GM13977 (cell line): ENCODE measurements around the gene HMOX2.

ENCODE experiments used
- DNase-seq: peaks from one replicate; pipeline ENCODE4 v3.0.0; 2012; ENCODE audit warnings: low spot score
- in situ Hi-C: fragments of 300-500 bp; cut with MboI; formaldehyde crosslinking; loops from one replicate; pipeline ENCODE4 v1.12.0; 2022; ENCODE audit warnings: low sequenced_read_pairs, low pct_unique_long_range_greater_than_20kb, mixed read lengths, inconsistent platforms; ENCODE audit not compliant: unreplicated experiment
- TF ChIP-seq, protein P1 (sequence below): IDR thresholded peaks from 2 replicates; pipeline ENCODE4 v1.5.1; 2012; ENCODE audit warnings: mild to moderate bottlenecking, control low read depth; ENCODE audit not compliant: insufficient read depth; ENCODE audit errors: extremely low read depth, missing control alignments

Gene HMOX2

DNA sequence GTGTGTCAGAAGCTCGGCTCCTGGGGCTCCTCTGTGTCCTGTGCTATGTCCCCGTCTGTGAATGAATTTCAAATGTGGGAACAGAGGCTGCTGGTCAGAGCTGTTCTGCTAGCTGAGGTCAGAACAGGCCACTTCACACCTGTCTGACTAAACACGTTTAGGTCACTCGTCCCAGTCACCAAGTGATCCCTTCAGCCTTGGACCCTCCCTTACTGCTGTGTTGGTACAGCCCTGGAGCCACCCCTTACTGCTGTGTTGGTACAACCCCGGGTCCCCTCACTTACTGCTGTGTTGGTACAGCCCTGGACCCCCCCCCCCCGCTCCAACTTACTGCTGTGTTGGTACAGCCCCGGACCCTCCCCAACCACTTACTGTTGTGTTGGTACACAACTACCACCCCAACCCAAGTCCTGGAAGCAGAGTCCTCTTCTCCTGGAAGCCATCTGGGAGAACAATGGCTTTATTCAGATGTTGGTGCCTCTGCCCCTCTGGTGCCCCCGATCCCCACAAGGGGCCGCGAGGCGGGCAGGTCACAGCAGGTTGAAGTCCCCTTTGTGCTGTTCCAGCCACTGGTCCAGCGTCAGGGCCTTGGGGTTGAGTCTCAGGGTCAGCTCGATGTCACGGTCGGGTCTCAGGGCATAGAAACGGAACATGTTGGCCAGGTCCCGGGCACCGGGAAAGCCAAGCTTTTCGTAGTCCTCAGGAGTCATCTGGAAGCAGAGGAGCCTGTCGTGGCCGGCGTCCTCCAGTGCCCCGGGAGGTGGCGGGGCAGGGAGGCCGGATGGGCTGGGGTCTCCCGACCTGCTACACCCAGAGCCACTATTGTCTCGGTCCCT lies 14.7 kb upstream of the HMOX2 start:
- TF ChIP-seq, protein P1, sequence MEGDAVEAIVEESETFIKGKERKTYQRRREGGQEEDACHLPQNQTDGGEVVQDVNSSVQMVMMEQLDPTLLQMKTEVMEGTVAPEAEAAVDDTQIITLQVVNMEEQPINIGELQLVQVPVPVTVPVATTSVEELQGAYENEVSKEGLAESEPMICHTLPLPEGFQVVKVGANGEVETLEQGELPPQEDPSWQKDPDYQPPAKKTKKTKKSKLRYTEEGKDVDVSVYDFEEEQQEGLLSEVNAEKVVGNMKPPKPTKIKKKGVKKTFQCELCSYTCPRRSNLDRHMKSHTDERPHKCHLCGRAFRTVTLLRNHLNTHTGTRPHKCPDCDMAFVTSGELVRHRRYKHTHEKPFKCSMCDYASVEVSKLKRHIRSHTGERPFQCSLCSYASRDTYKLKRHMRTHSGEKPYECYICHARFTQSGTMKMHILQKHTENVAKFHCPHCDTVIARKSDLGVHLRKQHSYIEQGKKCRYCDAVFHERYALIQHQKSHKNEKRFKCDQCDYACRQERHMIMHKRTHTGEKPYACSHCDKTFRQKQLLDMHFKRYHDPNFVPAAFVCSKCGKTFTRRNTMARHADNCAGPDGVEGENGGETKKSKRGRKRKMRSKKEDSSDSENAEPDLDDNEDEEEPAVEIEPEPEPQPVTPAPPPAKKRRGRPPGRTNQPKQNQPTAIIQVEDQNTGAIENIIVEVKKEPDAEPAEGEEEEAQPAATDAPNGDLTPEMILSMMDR: no peak
- in situ Hi-C loops: no loop called here
- DNase-seq: no peak

DNA sequence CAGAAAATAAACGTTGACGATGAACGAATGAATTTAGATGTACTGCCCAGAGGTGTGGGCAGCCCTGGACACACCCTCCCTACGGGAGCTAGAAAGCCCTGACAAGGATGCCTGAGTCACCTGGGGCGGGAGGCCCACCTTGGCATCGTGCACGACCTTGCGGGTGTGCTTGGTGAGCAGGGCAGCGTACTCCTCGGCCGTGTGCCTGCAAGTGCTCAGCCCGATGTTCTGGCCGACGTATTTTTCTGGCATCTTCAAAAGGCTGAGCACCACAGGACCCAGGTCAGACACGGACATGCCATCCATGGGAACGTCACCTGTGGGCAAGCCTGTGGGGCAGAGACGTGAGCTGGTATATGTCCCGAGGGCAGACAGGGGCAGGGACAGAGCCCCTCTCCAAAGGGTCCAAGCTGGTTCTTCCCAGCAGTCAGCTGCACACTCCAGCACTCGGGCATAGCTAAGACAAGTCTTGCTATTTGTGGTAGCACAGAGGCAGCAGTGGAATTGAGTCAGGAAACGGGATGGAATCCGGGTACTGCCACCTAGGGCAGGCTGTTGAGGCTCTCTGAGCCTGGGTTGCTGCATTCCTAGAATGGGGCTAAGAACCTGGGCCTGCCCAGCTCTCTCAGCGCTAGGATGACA lies 12.6 kb upstream of the HMOX2 start:
- no peak for DNase-seq

DNA sequence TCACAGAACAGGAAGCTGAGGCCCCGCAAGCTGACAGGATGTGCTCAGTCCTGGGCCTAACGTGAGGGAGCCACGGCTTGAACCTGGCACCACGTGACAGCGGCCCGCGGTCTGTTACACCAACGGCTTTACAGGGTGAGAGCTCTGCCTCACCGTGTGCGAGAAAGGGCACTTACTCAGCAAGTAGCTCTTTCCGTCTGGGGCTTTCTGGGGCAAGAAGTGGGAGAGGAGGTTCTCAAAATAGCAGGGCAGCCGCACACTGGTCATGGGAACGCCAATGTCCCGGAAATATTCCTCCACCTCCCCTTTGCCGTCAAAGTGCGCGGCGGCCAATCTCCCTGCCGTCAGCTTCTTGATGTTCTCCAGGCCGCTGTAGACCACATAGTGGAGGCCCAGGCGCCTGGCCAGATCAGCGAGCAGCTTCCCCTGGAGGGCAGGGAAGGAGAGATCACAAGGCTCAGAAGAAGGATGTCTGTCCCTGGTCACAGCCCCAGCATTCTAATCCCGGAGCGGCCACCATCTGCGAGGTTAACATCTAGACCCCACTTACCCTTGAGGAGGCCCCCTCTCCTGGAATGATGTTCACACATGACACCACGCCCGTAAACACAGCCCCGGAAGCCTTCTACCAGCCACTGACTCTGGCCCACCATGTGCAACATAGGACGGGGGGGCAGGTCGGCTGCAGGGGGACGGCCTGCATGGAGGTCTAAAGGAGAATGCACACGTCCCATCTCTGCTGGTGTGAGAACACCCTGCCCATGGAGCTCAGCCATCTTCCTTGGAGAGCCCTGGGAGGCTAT lies 10.0 kb upstream of the HMOX2 start:
- TF ChIP-seq, protein P1: no peak
- DNase-seq: no peak
- in situ Hi-C loops: no loop called here

More for the DNA sequence above, 12.6 kb upstream of the HMOX2 start:
- TF ChIP-seq, protein P1: no peak
- in situ Hi-C loops: no loop called here

DNA sequence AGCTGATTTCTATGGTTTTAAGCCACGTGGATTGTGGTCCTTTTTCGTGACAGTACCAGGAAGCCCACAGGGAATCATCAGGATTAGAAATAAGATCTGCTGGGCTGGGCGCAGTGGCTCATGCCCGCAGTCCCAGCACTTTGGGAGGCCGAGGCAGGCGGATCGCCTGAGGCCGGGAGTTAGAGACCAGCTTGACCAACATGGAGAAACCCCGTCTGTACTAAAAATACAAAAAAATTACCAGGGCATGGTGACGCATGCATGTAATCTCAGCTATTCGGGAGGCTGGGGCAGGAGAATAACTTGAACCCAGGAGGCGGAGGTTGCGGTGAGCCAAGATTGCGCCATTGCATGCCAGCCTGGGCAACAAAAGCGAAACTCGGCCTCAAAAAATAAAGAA lies 8.3 kb upstream of the HMOX2 start:
- no peak for DNase-seq
- in situ Hi-C loops: no loop called here
- TF ChIP-seq, protein P1: no peak

DNA sequence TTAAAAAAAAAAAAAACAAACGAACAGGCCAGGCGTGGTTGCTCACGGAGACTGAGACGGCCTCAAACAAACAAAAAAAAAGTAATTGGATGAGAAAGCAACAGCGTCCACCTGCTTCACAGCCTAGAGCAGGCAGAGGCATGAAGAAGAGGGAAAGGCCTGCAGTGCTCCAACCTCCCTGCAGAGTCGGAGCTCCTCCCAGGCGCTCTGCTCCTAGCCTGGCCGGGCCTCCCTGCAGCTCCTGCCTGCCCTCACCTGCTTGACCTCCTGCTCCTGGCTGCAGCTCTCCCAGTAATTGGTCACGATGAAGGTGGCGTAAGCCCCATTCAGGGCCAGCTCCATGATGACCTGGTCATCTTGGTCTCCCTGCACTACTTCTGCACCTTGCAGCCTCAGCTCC lies 7.2 kb upstream of the HMOX2 start:
- in situ Hi-C loops: no loop called here
- DNase-seq: no peak
- TF ChIP-seq, protein P1: no peak

DNA sequence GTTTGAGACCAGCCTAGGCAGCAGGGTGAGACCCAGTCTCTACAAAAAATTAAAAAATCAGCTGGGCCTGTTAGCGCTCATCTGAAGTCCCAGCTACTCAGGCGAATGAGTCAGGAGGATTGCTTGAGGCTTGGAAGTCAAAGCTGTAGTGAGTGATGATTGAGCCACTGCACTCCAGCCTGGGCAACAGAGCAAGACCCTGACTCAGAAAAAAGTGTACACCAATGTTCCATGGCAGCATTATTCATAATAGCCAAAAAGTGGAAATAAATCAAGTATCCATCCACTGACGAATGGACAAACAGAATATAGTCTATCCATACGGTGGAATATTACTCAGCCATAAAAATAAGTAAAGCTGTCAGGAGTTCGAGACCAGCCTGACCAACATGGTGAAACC lies 4.3 kb upstream of the HMOX2 start:
- in situ Hi-C loops: no loop called here
- DNase-seq: no peak
- TF ChIP-seq, protein P1: no peak
